Endothelial cell of umbilical vein (primary cell): ENCODE data around the gene ITGA11. TPM values are rescaled to one million over a fixed set of nuclear protein-coding genes. Genes with fewer than 3 reads are reported as not detected.

Experiments used
- BruUV-seq: library from RNA; stranded (reverse); fragments of 400-500 nt; replicated peaks from 2 replicates; lab custom pipeline; 2021; lab: Mats Ljungman, UMichigan
- CTCF ChIA-PET: fragments of 300-600, 350-600 bp; sonication (Branson Sonifier 250); formaldehyde crosslinking; loops from one replicate; lab custom pipeline; 2021; ENCODE audit warnings: antibody characterized with exemption, inconsistent platforms; lab: Charles Lee
- POLR2A ChIA-PET: fragments of 300-600, 350-600 bp; sonication (Branson Sonifier 250); formaldehyde crosslinking; loops from one replicate; lab custom pipeline; 2021; ENCODE audit warnings: antibody characterized with exemption, inconsistent platforms; lab: Charles Lee
- DNase-seq: peaks from one replicate; pipeline ENCODE4 v3.0.0-alpha.2; 2011; ENCODE audit warnings: low read depth, low spot score
- FAIRE-seq: peaks from 2 replicates; lab custom pipeline; 2011; peaks lifted over from hg19 to GRCh38; lab: Jason Lieb, UNC
- H2AFZ ChIP-seq: 2 replicates; pipeline ENCODE4 v1.6.0; 2012; ENCODE audit warnings: low read depth, low read length, control low read depth, inconsistent platforms
- H3K27ac ChIP-seq: 2 replicates; pipeline ENCODE4 v1.5.1; 2011; ENCODE audit warnings: low read depth, mild to moderate bottlenecking, control low read depth, low read length, moderate library complexity; ENCODE audit not compliant: insufficient read depth
- H3K27me3 ChIP-seq, 2 experiments: 2 replicates each; pipeline versions ENCODE4 v1.6.0 to v1.6.1; 2011; ENCODE audit warnings: low read length in 2 of 2, mixed read lengths in 1 of 2; ENCODE audit not compliant: control insufficient read depth in 2 of 2, insufficient read depth in 2 of 2
- H3K36me3 ChIP-seq, 2 experiments: 2 replicates in 1 of 2; 3 replicates in 1 of 2; pipeline ENCODE4 v1.5.1; 2011; ENCODE audit warnings: low read length in 2 of 2, mild to moderate bottlenecking in 1 of 2, moderate library complexity in 1 of 2; ENCODE audit not compliant: control insufficient read depth in 2 of 2, insufficient read depth in 2 of 2; ENCODE audit errors: extremely low read depth in 1 of 2
- H3K4me1 ChIP-seq: 3 replicates; pipeline ENCODE4 v1.5.1; 2011; ENCODE audit warnings: mild to moderate bottlenecking, low read length; ENCODE audit not compliant: control insufficient read depth, insufficient read depth; ENCODE audit errors: extremely low read depth
- H3K4me2 ChIP-seq: 2 replicates; pipeline ENCODE4 v1.6.1; 2011; ENCODE audit warnings: low read length, control low read depth, mixed read lengths; ENCODE audit not compliant: insufficient read depth
- H3K4me3 ChIP-seq, 3 experiments: fragments of 200-600 bp in 1 of 3; sonication (generic), shearing (Covaris generic) in 1 of 3; replicated peaks in 1 of 3; 2 replicates each; pipeline ENCODE4 v1.5.1; 2011 to 2016; ENCODE audit warnings: control low read depth in 3 of 3, low read length in 3 of 3, mild to moderate bottlenecking in 2 of 3, inconsistent platforms in 1 of 3, low read depth in 1 of 3, moderate library complexity in 1 of 3; ENCODE audit not compliant: insufficient read depth in 1 of 3
- H3K79me2 ChIP-seq: 2 replicates; pipeline ENCODE4 v1.6.0; 2012; ENCODE audit warnings: low read length, inconsistent platforms; ENCODE audit not compliant: control insufficient read depth, insufficient read depth
- H3K9ac ChIP-seq: replicated peaks from 2 replicates; pipeline ENCODE3; 2011; ENCODE audit warnings: low read length, control low read depth; ENCODE audit not compliant: insufficient read depth; ENCODE audit errors: extremely low read depth
- H3K9me1 ChIP-seq: replicated peaks from 3 replicates; pipeline ENCODE4 v1.6.0; 2011; ENCODE audit warnings: mild to moderate bottlenecking, low read length; ENCODE audit not compliant: control insufficient read depth, insufficient read depth; ENCODE audit errors: extremely low read depth
- H3K9me3 ChIP-seq: replicated peaks from 2 replicates; pipeline ENCODE4 v1.5.1; 2012; ENCODE audit warnings: low read length, inconsistent platforms; ENCODE audit not compliant: control insufficient read depth, insufficient read depth
- H4K20me1 ChIP-seq: replicated peaks from 2 replicates; pipeline ENCODE3; 2011; ENCODE audit warnings: mild to moderate bottlenecking, low read length; ENCODE audit not compliant: control insufficient read depth, insufficient read depth; ENCODE audit errors: extremely low read depth
- CTCF ChIP-seq, 2 donors: IDR thresholded peaks; 1 replicate in 1 of 2; 2 replicates in 1 of 2; pipeline ENCODE4 v1.5.1; 2011; ENCODE audit warnings: low read length in 2 of 2, mild to moderate bottlenecking in 2 of 2, moderate library complexity in 2 of 2, control low read depth in 1 of 2, inconsistent platforms in 1 of 2, low read depth in 1 of 2; ENCODE audit not compliant: insufficient read depth in 1 of 2; ENCODE audit errors: extremely low read depth in 1 of 2
- EZH2 ChIP-seq: IDR thresholded peaks from 2 replicates; pipeline ENCODE4 v1.6.1; 2012; ENCODE audit warnings: borderline replicate concordance, low read depth, mild to moderate bottlenecking, moderate library complexity, low read length, inconsistent platforms; ENCODE audit not compliant: severe bottlenecking
- FOS ChIP-seq: IDR thresholded peaks from 2 replicates; pipeline ENCODE4 v1.6.1; 2011; ENCODE audit warnings: mild to moderate bottlenecking, low read length, moderate library complexity, borderline replicate concordance; ENCODE audit not compliant: insufficient read depth
- GATA2 ChIP-seq: IDR thresholded peaks from 2 replicates; pipeline ENCODE4 v1.7.0; 2011; ENCODE audit warnings: low read depth, mild to moderate bottlenecking, moderate library complexity, mixed read lengths, low read length; ENCODE audit not compliant: insufficient read length, insufficient read depth
- JUN ChIP-seq: IDR thresholded peaks from 2 replicates; pipeline ENCODE4 v1.6.1; 2011; ENCODE audit warnings: borderline replicate concordance, low read depth; ENCODE audit not compliant: insufficient read length, insufficient read depth
- MAX ChIP-seq: IDR thresholded peaks from 2 replicates; pipeline ENCODE4 v1.6.1; 2011; ENCODE audit not compliant: insufficient read depth, insufficient read length
- MYC ChIP-seq: IDR thresholded peaks from one replicate; pipeline ENCODE4 v1.6.1; 2011; ENCODE audit warnings: mild to moderate bottlenecking, low read depth, low read length
- POLR2A ChIP-seq: IDR thresholded peaks from 2 replicates; pipeline ENCODE4 v1.6.1; 2012; ENCODE audit warnings: low read depth, mild to moderate bottlenecking, control low read depth, low read length
- POLR2AphosphoS5 ChIP-seq: IDR thresholded peaks from 2 replicates; pipeline ENCODE4 v1.6.1; 2012; ENCODE audit warnings: low read depth, mild to moderate bottlenecking, control low read depth, low read length, moderate library complexity; ENCODE audit not compliant: insufficient read depth
- dilution Hi-C: fragments of 300-500 bp; cut with MboI; formaldehyde crosslinking; loops from one replicate; pipeline ENCODE4 v1.15.0; 2019; ENCODE audit warnings: low sequenced_read_pairs; ENCODE audit not compliant: extremely low pct_ligation_motif_present
- intact Hi-C: fragments of 100-400 bp; cut with micrococcal nuclease; formaldehyde crosslinking; loops from one replicate; pipeline ENCODE4 v1.10.0; 2022
- polyA plus RNA-seq, 4 experiments: library from polyadenylated mRNA; depleted of rRNA in 3 of 4; stranded (reverse) in 3 of 4; unstranded in 1 of 4; fragments of >200 nt; gene quantifications; 2 replicates each; pipeline versions ENCODE4 v1.2.1 to v1.2.3, GENCODE V29; 2011 to 2012; ENCODE audit warnings: missing spikeins in 1 of 4
- total RNA-seq: library from RNA; stranded (reverse); gene quantifications from 2 replicates; pipeline ENCODE4 v1.2.3, GENCODE V29; 2021

Gene ITGA11
- total and polyA plus RNA-seq, 2 donors (not counting 3 experiments of a cell fraction or from before 2014, with no cell fraction given) = 0.18 to 1.0 TPM

- Histone ChIP-seq H3K4me2 (no peak overlapping the region), H3K4me3 (no peak overlapping the region), H3K27me3 (peaks cover 0 to 3% of the 10 kb centered on the region in 2 experiments), H3K79me2 (no peaks in the 10 kb centered on the region), H3K9ac (no peak overlapping the region), H3K4me1 (peaks cover 9% of the 10 kb centered on the region), H2AFZ (no peak overlapping the region), H3K9me3 (no peaks in the 10 kb centered on the region), H3K36me3 (no peaks in the 10 kb centered on the region), H3K27ac (no peak overlapping the region), H4K20me1 (no peaks in the 10 kb centered on the region), H3K9me1 (no peaks in the 10 kb centered on the region)
- no TSS peak for BruUV-seq
- ChIA-PET POLR2A (interaction anchor here (0.5 to 0.7 kb wide), 2 partner anchors 27 to 91 kb away, joined by 3 to 5 read pairs; no protein-coding TSS in a partner anchor), CTCF (interaction anchor here (0.9 to 2.9 kb wide), 7 partner anchors 14 to 213 kb away, joined by 3 to 15 read pairs (median 5); no protein-coding TSS in a partner anchor)
- intact Hi-C loops (no loop called here), dilution Hi-C loops (no loop called here)
- FAIRE-seq (no peak), DNase-seq (no peak)
- TF ChIP-seq FOS (no peak), POLR2AphosphoS5 (no peak), GATA2 (no peak), MAX (no peak), JUN (no peak), CTCF (IDR thresholded peaks at IDR 0.05; ENCODE audit: extremely low read depth in 1 of 2, insufficient read depth in 1 of 2, low read depth in 1 of 2, low read length in 2 of 2) (no peak), POLR2A (no peak), MYC (no peak), EZH2 (no peak)
Observed at GRCh38 chr15:68334661-68335124, 97.3 kb downstream of the ITGA11 start.
